ENCODE measurements around the gene EPSTI1. TPM values are rescaled to one million over a fixed set of nuclear protein-coding genes. Genes with fewer than 3 reads are reported as not detected.
A peak's percentile ranks its signal among the peaks of the same experiment; 100 is the strongest.
"Not testable (repeated sequence)": the region's sequence is repeated elsewhere in the genome, so short reads cannot be mapped to it uniquely, and the experiment has no call there.

Gene EPSTI1
- total and polyA plus RNA-seq, 5 experiments from 2014 or later: 10.1 to 12.8 (median 10.8) TPM

- ATAC-seq (no peak), DNase-seq (no peak)
- POLR2A ChIA-PET: no interaction called here
- Mint-ChIP-seq H3K27ac (no peak overlapping the region), H3K36me3 (peaks cover 2 to 16% (median 9%) of the 10 kb centered on the region in 3 donors), H3K4me1 (peaks cover 0 to 11% (median 0%) of the 10 kb centered on the region in 4 donors), H3K27me3 (peaks cover 8 to 21% (median 12%) of the 10 kb centered on the region in 5 donors), H3K4me3 (no peak overlapping the region), H3K9me3 (peaks cover 0 to 6% (median 0%) of the 10 kb centered on the region in 9 donors)
These were observed 115.0 kb downstream of the EPSTI1 start for GRCh38 chr13:42876887-42877545.

GRCh38 chr13:42876270-42876714 is 115.7 kb downstream of the EPSTI1 start:
- Mint-ChIP-seq H3K27me3 (peaks cover 8 to 28% (median 12%) of the 10 kb centered on the region in 5 donors), H3K9me3 (peaks cover 0 to 6% (median 0%) of the 10 kb centered on the region in 9 donors), H3K4me1 (peaks cover 0 to 11% (median 0%) of the 10 kb centered on the region in 4 donors), H3K4me3 (no peak overlapping the region), H3K27ac (no peak overlapping the region), H3K36me3 (peaks cover 2 to 16% (median 9%) of the 10 kb centered on the region in 3 donors)
- POLR2A ChIA-PET: no interaction called here
- no peak for ATAC-seq
- DNase-seq: no peak

- H3K36me3 Mint-ChIP-seq: peaks cover 2 to 15% (median 8%) of the 10 kb centered on the region in 3 donors
- ATAC-seq: no peak
- H3K4me1 Mint-ChIP-seq: peaks cover 0 to 11% (median 0%) of the 10 kb centered on the region in 4 donors
- DNase-seq: no peak
- POLR2A ChIA-PET: no interaction called here
- no peak overlapping the region for H3K4me3 Mint-ChIP-seq
- no peak overlapping the region for H3K27ac Mint-ChIP-seq
- H3K9me3 Mint-ChIP-seq: peaks cover 0 to 6% (median 0%) of the 10 kb centered on the region in 9 donors
- H3K27me3 Mint-ChIP-seq: peaks cover 7 to 34% (median 11%) of the 10 kb centered on the region in 5 donors
These were observed 116.4 kb downstream of the EPSTI1 start for GRCh38 chr13:42875475-42876269.

- H3K4me1 Mint-ChIP-seq: peaks cover 0 to 7% (median 0%) of the 10 kb centered on the region in 4 donors
- no peak for ATAC-seq
- no peak overlapping the region for H3K4me3 Mint-ChIP-seq
- DNase-seq: no peak
- peaks cover 0 to 5% (median 0%) of the 10 kb centered on the region in 3 donors for H3K36me3 Mint-ChIP-seq
- peaks cover 0 to 6% (median 0%) of the 10 kb centered on the region in 9 donors for H3K9me3 Mint-ChIP-seq
- no peak overlapping the region for H3K27ac Mint-ChIP-seq
- peaks cover 0 to 33% (median 2%) of the 10 kb centered on the region in 5 donors for H3K27me3 Mint-ChIP-seq
- POLR2A ChIA-PET: no interaction called here
These were observed 117.8 kb downstream of the EPSTI1 start for GRCh38 chr13:42874221-42874620.

GRCh38 chr13:42873081-42873480 is 119.0 kb downstream of the EPSTI1 start:
- POLR2A ChIA-PET: no interaction called here
- ATAC-seq (no peak), DNase-seq (no peak)
- Mint-ChIP-seq H3K4me1 (peaks cover 0 to 7% (median 0%) of the 10 kb centered on the region in 4 donors), H3K4me3 (no peak overlapping the region), H3K9me3 (peaks cover 0 to 2% (median 0%) of the 10 kb centered on the region in 9 donors), H3K27me3 (peaks cover 0 to 33% (median 2%) of the 10 kb centered on the region in 5 donors), H3K27ac (no peak overlapping the region), H3K36me3 (no peaks in the 10 kb centered on the region)

- Mint-ChIP-seq H3K9me3 (no peaks in the 10 kb centered on the region), H3K4me1 (no peaks in the 10 kb centered on the region), H3K36me3 (peaks cover 0 to 2% (median 0%) of the 10 kb centered on the region in 3 donors), H3K4me3 (no peak overlapping the region), H3K27me3 (peaks cover 2 to 48% (median 4%) of the 10 kb centered on the region in 5 donors), H3K27ac (no peak overlapping the region)
- POLR2A ChIA-PET: no interaction called here
- no peak for ATAC-seq
- DNase-seq: no peak
These were observed 124.8 kb downstream of the EPSTI1 start for GRCh38 chr13:42867232-42867631.

- Mint-ChIP-seq H3K36me3 (peaks cover 0 to 2% (median 0%) of the 10 kb centered on the region in 3 donors), H3K27ac (no peak overlapping the region), H3K4me3 (no peak overlapping the region), H3K27me3 (peaks cover 3 to 43% (median 7%) of the 10 kb centered on the region in 5 donors), H3K4me1 (no peaks in the 10 kb centered on the region), H3K9me3 (no peaks in the 10 kb centered on the region)
- POLR2A ChIA-PET: no interaction called here
- no peak for DNase-seq
- ATAC-seq: no peak
These were observed 126.3 kb downstream of the EPSTI1 start for GRCh38 chr13:42865768-42866102.

- POLR2A ChIA-PET: no interaction called here
- no peak for DNase-seq
- Mint-ChIP-seq H3K4me3 (no peak overlapping the region), H3K27ac (peak overlapping the region in 1 of 10 donors; percentile 13), H3K4me1 (no peaks in the 10 kb centered on the region), H3K36me3 (peaks cover 0 to 2% (median 0%) of the 10 kb centered on the region in 3 donors), H3K9me3 (no peaks in the 10 kb centered on the region), H3K27me3 (peaks cover 3 to 37% (median 9%) of the 10 kb centered on the region in 5 donors)
- no peak for ATAC-seq
These were observed 126.9 kb downstream of the EPSTI1 start for GRCh38 chr13:42864952-42865767.

- peaks cover 3 to 30% (median 9%) of the 10 kb centered on the region in 5 donors for H3K27me3 Mint-ChIP-seq
- H3K4me3 Mint-ChIP-seq, H3K9me3 Mint-ChIP-seq, ATAC-seq, DNase-seq, H3K27ac Mint-ChIP-seq, H3K4me1 Mint-ChIP-seq, H3K36me3 Mint-ChIP-seq, POLR2A ChIA-PET: not testable (repeated sequence)
These were observed 129.7 kb downstream of the EPSTI1 start for GRCh38 chr13:42862370-42862769.

GRCh38 chr13:42860485-42860884 is 131.6 kb downstream of the EPSTI1 start:
- Mint-ChIP-seq H3K4me3 (no peak overlapping the region), H3K9me3 (peaks cover 0 to 3% (median 0%) of the 10 kb centered on the region in 9 donors), H3K4me1 (no peaks in the 10 kb centered on the region), H3K36me3 (no peaks in the 10 kb centered on the region), H3K27ac (no peak overlapping the region), H3K27me3 (peaks cover 4 to 30% (median 9%) of the 10 kb centered on the region in 5 donors)
- POLR2A ChIA-PET: no interaction called here
- ATAC-seq: no peak
- DNase-seq: no peak

- ATAC-seq (no peak), DNase-seq (no peak)
- Mint-ChIP-seq H3K9me3 (peaks cover 0 to 3% (median 0%) of the 10 kb centered on the region in 9 donors), H3K4me1 (no peaks in the 10 kb centered on the region), H3K4me3 (no peak overlapping the region), H3K27me3 (peaks cover 4 to 32% (median 11%) of the 10 kb centered on the region in 5 donors), H3K36me3 (no peaks in the 10 kb centered on the region), H3K27ac (no peak overlapping the region)
- POLR2A ChIA-PET: no interaction called here
These were observed 132.3 kb downstream of the EPSTI1 start for GRCh38 chr13:42859760-42860159.

GRCh38 chr13:42855410-42855809 is 136.6 kb downstream of the EPSTI1 start:
- Mint-ChIP-seq H3K36me3 (no peaks in the 10 kb centered on the region), H3K27me3 (peaks cover 2 to 20% (median 7%) of the 10 kb centered on the region in 5 donors), H3K4me3 (no peak overlapping the region), H3K9me3 (peaks cover 0 to 3% (median 0%) of the 10 kb centered on the region in 9 donors), H3K27ac (no peak overlapping the region), H3K4me1 (no peaks in the 10 kb centered on the region)
- no peak for DNase-seq
- POLR2A ChIA-PET: no interaction called here
- no peak for ATAC-seq

All from naive thymus-derived CD8-positive, alpha-beta T cell (primary cell).